ENCODE measurements around the gene IL11RA. TPM values are rescaled to one million over a fixed set of nuclear protein-coding genes. Genes with fewer than 3 reads are reported as not detected.

The IL11RA gene
- total and polyA plus RNA-seq, 9 of the 15 experiments (the other 6 are each of a cell fraction or from before 2014, with no cell fraction given) = 0.11 to 5.8 (median 2.8) TPM

DNA sequence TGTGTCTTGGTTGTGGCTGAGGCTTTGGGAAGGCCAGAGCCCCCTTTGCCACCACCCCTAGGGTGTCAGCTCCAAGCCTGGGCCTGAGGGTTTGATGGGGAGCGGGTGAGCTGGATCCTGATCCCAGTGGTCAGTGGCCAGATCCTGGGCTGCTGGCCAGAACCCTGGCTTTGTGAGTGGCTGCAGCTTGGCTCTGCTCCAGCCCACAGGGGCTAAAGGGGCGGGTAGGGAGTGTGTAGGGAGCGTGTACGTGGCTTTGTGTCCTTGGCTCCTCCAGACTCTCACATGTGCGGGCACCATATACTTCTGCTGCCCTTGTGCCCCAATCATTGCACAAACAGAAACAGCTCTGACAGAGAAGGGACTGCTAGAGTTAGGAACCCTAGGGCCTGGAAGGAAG, 1.2 kb upstream of the IL11RA start:
- H3K27me3 ChIP-seq (ENCODE audit: control insufficient read depth in 2 of 2, insufficient read depth in 2 of 2, low read length in 2 of 2) = no peaks in the 10 kb centered on the region
- in situ Hi-C loops (cut with MboI) = no loop called here
- CTCF ChIA-PET (ENCODE audit: low intra/inter-chr PET ratio) = no interaction called here
- BruUV-seq (replicated peaks) = no TSS peak
- no peak overlapping the region for H2AFZ ChIP-seq (ENCODE audit: low read depth, low read length)
- intact Hi-C loops (cut with micrococcal nuclease) = no loop called here
- H3K4me3 ChIP-seq = no peak overlapping the region
- FAIRE-seq (no peak), DNase-seq (ENCODE audit: extremely low read depth in 1 of 4, low spot score in 3 of 4) (no peak), ATAC-seq (no peak)
- peak overlapping the region; percentile 33 to 68; a peak in 3 of 4 replicates for H3K9ac ChIP-seq (ENCODE audit: insufficient read depth in 1 of 2, low read depth in 2 of 2, low read length in 2 of 2)
- H3K9me1 ChIP-seq (ENCODE audit: control insufficient read depth, insufficient read depth, low read length) = peaks cover 7% of the 10 kb centered on the region
- peaks cover 44 to 62% of the 10 kb centered on the region in 2 experiments for H3K4me1 ChIP-seq (replicated peaks in 1 of 2; ENCODE audit: control insufficient read depth in 2 of 2, insufficient read depth in 2 of 2, low read length in 2 of 2)
- peak; percentile 56 for TF ChIP-seq NFIC (IDR thresholded peaks at IDR 0.05)
- TF ChIP-seq, protein P1, sequence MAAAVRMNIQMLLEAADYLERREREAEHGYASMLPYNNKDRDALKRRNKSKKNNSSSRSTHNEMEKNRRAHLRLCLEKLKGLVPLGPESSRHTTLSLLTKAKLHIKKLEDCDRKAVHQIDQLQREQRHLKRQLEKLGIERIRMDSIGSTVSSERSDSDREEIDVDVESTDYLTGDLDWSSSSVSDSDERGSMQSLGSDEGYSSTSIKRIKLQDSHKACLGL (CRISPR knock-in tag; IDR thresholded peaks at IDR 0.05; ENCODE audit: borderline replicate concordance, poor library complexity, severe bottlenecking) = no peak
- WGBS (ENCODE audit: insufficient coverage, low coverage, missing lambda C conversion rate) = 62% methylated on average over 2 of the region's 5 CpGs
- no peak overlapping the region; the same call in 2 of the 3 replicates for H3K27ac ChIP-seq (ENCODE audit: extremely low read depth, low read depth, low read length)
- H4K20me1 ChIP-seq (replicated peaks; ENCODE audit: control insufficient read depth, insufficient read depth, low read length) = no peaks in the 10 kb centered on the region
- H3K4me2 ChIP-seq (ENCODE audit: insufficient read depth, low read length) = no peak overlapping the region
- H3K9me3 ChIP-seq (replicated peaks; ENCODE audit: control insufficient read depth, insufficient read depth, low read depth, low read length) = no peaks in the 10 kb centered on the region
- H3K79me2 ChIP-seq (ENCODE audit: control insufficient read depth, insufficient read depth, low read length) = peaks cover 21% of the 10 kb centered on the region
- H3K36me3 ChIP-seq (ENCODE audit: control insufficient read depth, insufficient read depth, low read length) = peaks cover 27% of the 10 kb centered on the region; the same call in 2 of the 3 replicates
- POLR2A ChIA-PET = interaction anchor here (0.6 to 2.6 kb wide), 6 partner anchors 8 to 394 kb away, joined by 3 to 13 read pairs (median 4); partner anchors contain the start of gene DCTN3

DNA sequence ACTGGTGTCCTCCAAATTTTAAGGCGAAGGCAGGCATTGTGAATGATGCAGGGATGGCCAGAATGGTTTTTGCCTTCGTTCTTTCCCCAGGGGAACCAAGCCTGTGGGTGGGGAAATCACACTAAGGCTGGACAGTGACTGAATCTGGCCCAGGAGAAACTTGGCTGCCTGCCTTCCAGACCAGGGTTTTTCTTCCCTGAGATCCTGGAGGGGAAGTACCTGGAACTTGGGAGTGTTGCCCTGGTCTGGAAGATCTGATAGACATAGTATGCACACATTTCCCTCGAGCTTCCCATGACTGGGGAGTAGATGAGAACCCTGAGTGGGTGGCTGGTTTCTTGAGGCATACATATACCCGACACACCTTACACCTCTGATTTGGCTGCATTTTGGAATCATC, 664 bp upstream of the IL11RA start:
- Histone ChIP-seq H4K20me1 (replicated peaks; ENCODE audit: control insufficient read depth, insufficient read depth, low read length) (no peaks in the 10 kb centered on the region), H3K36me3 (ENCODE audit: control insufficient read depth, insufficient read depth, low read length) (peaks cover 27% of the 10 kb centered on the region; the same call in 2 of the 3 replicates), H3K4me1 (replicated peaks in 1 of 2; ENCODE audit: control insufficient read depth in 2 of 2, insufficient read depth in 2 of 2, low read length in 2 of 2) (peaks cover 40 to 60% of the 10 kb centered on the region in 2 experiments), H3K79me2 (ENCODE audit: control insufficient read depth, insufficient read depth, low read length) (peaks cover 21% of the 10 kb centered on the region), H2AFZ (ENCODE audit: low read depth, low read length) (no peak overlapping the region), H3K9ac (ENCODE audit: insufficient read depth in 1 of 2, low read depth in 2 of 2, low read length in 2 of 2) (peak overlapping the region; percentile 33 to 87; a peak in 3 of 4 replicates), H3K9me1 (ENCODE audit: control insufficient read depth, insufficient read depth, low read length) (peaks cover 7% of the 10 kb centered on the region), H3K4me3 (peak overlapping the region; percentile 34), H3K27ac (ENCODE audit: extremely low read depth, low read depth, low read length) (peak overlapping the region; percentile 72), H3K4me2 (ENCODE audit: insufficient read depth, low read length) (peak overlapping the region; percentile 98), H3K27me3 (ENCODE audit: control insufficient read depth in 2 of 2, insufficient read depth in 2 of 2, low read length in 2 of 2) (no peaks in the 10 kb centered on the region), H3K9me3 (replicated peaks; ENCODE audit: control insufficient read depth, insufficient read depth, low read depth, low read length) (no peaks in the 10 kb centered on the region)
- POLR2A ChIA-PET = interaction anchor here (0.6 to 2.6 kb wide), 7 partner anchors 9 to 117 kb away, joined by 3 to 13 read pairs (median 4); partner anchors contain the start of genes DCTN3 and SIGMAR1
- FAIRE-seq (no peak), DNase-seq (ENCODE audit: extremely low read depth in 1 of 4, low spot score in 3 of 4) (no peak), ATAC-seq (no peak)
- CTCF ChIA-PET (ENCODE audit: low intra/inter-chr PET ratio) = no interaction called here
- 30% methylated on average over 3 of the region's 4 CpGs for WGBS (ENCODE audit: insufficient coverage, low coverage, missing lambda C conversion rate)
- in situ Hi-C loops (cut with MboI) = no loop called here
- TSS peak; percentile 94 for BruUV-seq (replicated peaks)
- intact Hi-C loops (cut with micrococcal nuclease) = no loop called here
- TF ChIP-seq SMARCA4 (IDR thresholded peaks at IDR 0.05) = no peak
- no peak for TF ChIP-seq KDM1A (IDR thresholded peaks at IDR 0.05)
- no peak for TF ChIP-seq ZNF785 (CRISPR knock-in tag; IDR thresholded peaks at IDR 0.05)
